ENCODE results near the gene RBM33.

GRCh38 chr7:155721056-155721455 lies 76.6 kb downstream of the RBM33 start:
- TF ChIP-seq CEBPB (IDR thresholded peaks at IDR 0.05) (no peak), CTCF (IDR thresholded peaks at IDR 0.05) (no peak), HDAC2 (IDR thresholded peaks at IDR 0.05) (no peak), POLR2AphosphoS2 (conservative IDR thresholded peaks at IDR 0.05; ENCODE audit: low read length) (no peak), SMC3 (IDR thresholded peaks at IDR 0.05) (no peak), EP300 (IDR thresholded peaks at IDR 0.05) (no peak), MYC (IDR thresholded peaks at IDR 0.05; ENCODE audit: borderline replicate concordance, low read length) (no peak), RARB (CRISPR knock-in tag; IDR thresholded peaks at IDR 0.05) (no peak), POLR2A (IDR thresholded peaks at IDR 0.05; ENCODE audit: low read length) (no peak), FOSL2 (IDR thresholded peaks at IDR 0.05) (no peak), FOSL2 (CRISPR knock-in tag; IDR thresholded peaks at IDR 0.05) (no peak)

Measured in A549 (cell line).